ENCODE data around the gene GCC2.
"Not testable (repeated sequence)": the region's sequence is repeated elsewhere in the genome, so short reads cannot be mapped to it uniquely, and the experiment has no call there.

The GCC2 gene, protein sequence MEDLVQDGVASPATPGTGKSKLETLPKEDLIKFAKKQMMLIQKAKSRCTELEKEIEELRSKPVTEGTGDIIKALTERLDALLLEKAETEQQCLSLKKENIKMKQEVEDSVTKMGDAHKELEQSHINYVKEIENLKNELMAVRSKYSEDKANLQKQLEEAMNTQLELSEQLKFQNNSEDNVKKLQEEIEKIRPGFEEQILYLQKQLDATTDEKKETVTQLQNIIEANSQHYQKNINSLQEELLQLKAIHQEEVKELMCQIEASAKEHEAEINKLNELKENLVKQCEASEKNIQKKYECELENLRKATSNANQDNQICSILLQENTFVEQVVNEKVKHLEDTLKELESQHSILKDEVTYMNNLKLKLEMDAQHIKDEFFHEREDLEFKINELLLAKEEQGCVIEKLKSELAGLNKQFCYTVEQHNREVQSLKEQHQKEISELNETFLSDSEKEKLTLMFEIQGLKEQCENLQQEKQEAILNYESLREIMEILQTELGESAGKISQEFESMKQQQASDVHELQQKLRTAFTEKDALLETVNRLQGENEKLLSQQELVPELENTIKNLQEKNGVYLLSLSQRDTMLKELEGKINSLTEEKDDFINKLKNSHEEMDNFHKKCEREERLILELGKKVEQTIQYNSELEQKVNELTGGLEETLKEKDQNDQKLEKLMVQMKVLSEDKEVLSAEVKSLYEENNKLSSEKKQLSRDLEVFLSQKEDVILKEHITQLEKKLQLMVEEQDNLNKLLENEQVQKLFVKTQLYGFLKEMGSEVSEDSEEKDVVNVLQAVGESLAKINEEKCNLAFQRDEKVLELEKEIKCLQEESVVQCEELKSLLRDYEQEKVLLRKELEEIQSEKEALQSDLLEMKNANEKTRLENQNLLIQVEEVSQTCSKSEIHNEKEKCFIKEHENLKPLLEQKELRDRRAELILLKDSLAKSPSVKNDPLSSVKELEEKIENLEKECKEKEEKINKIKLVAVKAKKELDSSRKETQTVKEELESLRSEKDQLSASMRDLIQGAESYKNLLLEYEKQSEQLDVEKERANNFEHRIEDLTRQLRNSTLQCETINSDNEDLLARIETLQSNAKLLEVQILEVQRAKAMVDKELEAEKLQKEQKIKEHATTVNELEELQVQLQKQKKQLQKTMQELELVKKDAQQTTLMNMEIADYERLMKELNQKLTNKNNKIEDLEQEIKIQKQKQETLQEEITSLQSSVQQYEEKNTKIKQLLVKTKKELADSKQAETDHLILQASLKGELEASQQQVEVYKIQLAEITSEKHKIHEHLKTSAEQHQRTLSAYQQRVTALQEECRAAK (N-terminal part only)

DNA sequence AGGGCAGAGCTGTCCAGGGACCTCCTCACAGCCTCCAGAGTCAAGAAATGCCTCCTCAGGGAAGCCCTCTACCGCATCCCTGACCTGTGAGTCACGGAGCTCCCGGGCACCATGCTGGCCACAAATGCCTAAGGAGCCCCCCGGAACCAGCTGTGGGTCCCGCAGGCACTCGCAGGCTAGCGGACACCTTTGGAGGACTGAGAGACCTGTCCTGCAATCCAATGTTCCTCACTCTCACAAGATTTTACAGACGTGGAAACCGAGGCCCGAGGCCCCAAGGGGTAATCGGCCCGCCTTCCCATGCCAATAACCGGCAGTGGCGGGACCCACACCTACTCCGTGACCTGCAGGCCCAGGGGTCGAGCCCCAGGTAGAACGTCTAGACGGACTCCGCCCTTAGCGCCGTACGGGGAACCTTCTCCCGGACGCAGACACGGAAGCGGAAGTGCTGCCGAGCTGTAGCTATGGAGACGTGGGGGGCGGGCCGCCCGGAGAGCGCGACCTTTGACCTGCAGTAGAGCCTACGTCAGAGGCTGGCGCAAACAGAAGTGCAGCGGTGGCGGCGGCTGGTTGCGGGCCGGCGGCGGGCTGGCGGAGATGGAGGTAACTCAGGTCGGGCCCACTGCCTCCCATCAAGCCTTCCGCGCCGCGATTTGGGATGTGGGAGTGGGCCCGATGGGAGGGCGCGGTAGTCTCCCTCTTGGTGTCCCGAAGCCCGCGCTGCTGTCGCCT lies at the start of gene GCC2:
Gene GCC2 (plus strand): TSS at position 529 of the 732 bp plus-strand sequence. CDS start 69 bp downstream, at position 598.
- peak; percentile 44 to 96 (median 89) for DNase-seq

GRCh38 chr2:108399479-108399878 lies 49.5 kb upstream of the GCC2 start:
- no peak for DNase-seq

DNA sequence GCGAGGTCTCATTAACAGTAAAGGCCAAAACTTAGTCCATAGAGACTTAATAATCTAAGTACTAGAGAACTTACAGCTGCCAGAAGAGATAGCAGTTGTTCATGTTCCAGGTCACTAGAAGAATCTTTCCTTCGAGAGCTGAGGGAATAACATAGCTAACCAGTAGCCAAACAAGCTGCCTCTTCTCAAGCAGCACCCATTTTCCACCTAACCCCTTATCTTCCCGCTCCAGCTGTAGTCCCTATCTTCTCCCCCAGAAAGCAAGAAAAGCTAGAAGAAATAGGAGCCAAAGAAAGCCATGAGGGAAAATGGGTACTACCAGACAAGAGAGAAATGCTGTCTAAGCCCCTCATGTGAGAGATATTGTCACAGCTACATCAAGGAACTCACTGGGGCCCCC lies 47.2 kb upstream of the GCC2 start:
- DNase-seq = no peak

DNA sequence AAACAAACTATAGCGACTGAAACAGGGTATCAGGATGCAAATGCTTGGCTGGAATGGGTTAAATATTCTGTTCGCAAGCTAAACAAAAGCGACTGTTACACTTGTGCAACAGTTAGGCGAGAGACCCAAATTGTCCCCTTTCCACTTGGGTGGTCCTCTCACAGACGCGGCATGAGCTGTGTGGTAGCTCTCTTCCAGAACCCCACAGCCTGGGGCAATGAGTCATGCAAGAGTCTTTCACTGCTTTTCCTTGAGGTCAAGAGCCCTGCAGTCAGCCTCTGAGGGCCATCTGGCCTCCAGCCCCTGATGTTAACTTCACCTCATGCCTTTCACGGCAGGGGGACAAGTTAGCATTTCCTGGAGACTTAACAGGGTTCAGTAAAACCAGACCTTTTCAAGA lies 45.5 kb upstream of the GCC2 start:
- peak in 2 of 51 donors; percentile 1 to 12 for DNase-seq

DNA sequence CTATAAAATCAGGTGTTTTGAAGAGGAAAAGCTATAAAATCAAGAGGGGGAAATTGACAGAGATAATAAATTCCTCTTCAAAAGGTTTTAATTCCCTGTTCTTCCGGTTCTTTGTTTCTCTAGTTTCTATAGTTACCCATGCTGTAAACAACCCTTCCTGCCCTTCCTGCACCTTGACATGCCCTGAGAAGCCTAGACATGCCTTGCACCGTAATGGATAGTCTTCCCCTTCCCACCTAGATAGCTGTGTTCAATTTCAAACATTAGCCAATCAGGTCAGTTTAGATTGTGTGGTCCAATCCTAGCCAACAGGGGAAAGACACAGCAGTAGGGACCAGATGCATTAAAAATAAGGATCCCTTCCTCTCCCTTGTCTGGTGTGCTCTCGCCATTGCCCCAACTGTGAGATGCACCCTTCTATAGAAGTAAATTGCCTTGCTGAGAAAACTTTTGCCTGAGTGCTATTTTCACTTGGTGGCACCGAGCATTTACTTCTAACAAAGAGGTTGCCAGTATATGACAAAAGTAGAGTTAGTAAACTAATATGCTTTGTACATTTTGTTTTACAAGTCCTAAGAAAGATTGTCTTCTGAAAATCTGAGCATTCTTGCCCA lies 44.1 kb upstream of the GCC2 start:
- no peak for DNase-seq

GRCh38 chr2:108407864-108408729 lies 40.9 kb upstream of the GCC2 start:
- DNase-seq = no peak

DNA sequence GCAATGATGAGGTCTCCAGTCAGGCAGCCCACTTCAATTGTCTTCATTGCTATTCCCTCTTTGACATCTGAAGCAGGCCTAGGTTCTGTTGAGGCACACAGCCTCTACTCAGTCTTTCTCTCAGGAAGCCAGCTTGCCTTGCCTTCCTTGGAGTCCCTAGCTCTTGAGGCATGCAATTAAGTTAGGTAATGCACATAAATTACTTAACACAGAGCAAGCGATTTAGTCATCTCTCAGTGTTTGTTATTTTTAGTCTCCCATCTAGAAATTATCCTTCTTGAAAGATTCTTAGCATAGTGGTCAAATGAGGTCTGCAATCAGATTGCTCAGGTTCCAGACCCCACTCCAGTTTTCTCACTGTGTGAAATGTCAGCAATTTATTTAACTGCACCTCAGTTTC lies 39.2 kb upstream of the GCC2 start:
- no peak for DNase-seq

DNA sequence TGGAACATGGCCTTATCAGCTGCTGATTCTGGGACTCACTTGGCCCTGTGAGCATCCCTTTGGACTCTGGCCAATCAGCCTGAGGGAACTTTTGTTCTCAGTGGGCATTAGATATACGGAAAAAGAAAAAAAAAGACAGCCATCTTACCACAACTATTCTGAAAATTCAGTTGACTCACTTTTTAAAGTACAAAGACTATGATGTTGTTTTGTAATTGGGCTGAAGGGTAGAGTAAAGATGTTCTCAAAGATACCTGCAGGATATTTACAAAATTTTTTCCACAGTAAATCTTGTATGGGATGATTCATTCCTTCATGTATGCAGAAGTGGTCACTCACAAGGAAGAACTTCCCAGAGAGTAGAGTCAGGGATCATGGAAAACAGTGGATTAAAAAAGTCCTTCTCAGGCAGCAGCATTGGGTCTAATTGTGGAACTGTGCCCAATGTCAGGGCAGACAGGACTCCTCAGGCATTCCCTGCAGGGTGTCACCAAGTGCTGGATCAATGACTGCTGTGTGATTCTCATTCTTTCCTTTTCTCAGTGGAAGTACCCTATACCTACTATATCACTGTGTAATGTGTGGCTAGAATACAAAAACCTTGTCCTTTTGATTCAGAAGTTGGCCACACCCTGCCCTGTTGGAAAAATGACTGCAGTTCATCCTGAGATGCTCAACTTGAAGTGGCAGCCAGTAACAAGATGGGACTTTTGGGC lies 35.9 kb upstream of the GCC2 start:
- DNase-seq = no peak

GRCh38 chr2:108413711-108414095 lies 35.3 kb upstream of the GCC2 start:
- no peak for DNase-seq

GRCh38 chr2:108414256-108414876 lies 34.6 kb upstream of the GCC2 start:
- DNase-seq = no peak

DNA sequence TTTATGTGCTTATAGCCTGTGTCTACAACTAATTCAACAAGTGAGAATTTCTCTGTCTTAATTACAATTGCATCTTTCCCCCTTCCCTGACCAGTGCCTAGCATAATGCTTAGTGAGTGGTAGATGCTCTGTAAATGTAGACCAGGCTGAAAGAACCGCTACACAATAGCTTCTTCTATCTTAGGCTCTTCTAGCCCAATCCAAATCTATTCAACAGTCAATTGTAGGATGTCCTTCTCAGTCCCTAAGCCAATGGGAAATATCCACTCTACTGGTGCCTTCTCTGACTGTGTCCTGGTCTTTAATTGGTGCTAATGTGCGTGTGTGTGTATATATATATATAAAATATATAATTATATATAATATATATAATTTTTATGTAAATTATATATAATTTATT lies 34.1 kb upstream of the GCC2 start:
- DNase-seq = no peak

DNA sequence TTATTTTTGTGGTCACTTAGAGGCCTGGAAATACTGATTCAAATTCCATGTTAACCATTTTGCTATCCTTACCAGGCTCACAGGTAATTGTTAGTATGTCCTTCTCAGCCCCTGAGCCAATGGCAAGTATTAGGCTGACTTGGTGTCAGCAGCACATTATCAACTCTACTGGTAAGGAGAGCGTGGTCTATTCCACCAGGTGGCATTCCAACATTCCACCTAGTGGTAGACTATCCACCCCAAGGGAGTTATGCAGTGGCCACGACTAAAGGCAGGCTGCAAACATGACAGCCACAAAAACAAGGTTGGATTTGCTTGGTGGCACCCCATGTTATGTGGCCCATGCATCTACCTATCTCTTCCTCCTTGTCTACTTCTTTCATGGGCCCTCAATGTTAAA lies 31.8 kb upstream of the GCC2 start:
- DNase-seq = no peak

- peak in 1 of 51 donors; percentile 25 for DNase-seq
These were observed 30.6 kb upstream of the GCC2 start for GRCh38 chr2:108418416-108418815.

DNA sequence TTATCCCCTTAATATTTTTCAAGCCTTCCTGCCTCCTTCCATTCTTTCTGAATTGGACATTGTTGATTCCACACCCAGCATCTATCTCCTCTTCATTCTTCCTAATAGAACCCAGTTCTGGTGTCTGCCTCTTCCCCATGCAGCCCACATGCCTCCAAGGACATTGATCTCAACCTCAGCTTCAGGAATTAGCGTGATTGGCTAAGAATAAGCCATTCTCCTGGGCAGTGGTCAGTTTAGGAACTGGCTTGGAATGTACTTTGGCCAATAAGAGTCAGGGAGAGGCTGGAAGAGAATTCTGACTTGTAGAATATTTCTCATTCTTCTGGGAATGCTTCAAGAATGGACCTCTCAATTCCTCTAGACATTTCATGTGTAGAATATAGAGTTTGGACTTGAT lies 25.9 kb upstream of the GCC2 start:
- no peak for DNase-seq

- no peak for DNase-seq
These were observed 25.3 kb upstream of the GCC2 start for GRCh38 chr2:108423502-108424251.

GRCh38 chr2:108428286-108429009 lies 20.6 kb upstream of the GCC2 start:
- DNase-seq = no peak

DNA sequence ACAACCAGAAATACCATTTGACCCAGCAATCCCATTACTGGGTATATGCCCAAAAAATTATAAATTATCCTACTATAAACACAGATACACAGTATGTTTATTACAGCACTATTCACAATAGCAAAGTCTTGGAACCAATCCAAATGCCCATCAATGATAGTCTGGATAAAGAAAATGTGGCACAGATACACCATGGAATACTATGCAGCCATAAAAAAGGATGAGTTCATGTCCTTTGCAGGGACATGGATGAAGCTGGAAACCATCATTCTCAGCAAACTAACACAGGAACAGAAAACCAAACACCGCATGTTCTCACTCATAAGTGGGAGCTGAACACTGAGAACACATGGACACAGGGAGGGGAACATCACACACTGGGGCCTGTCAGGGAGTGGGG lies 13.4 kb upstream of the GCC2 start:
- DNase-seq = not testable (repeated sequence)

Data from hypothalamus (tissue), 51 donors.